Neural progenitor cell (in vitro differentiated cells): Measurements from ENCODE around the gene AASDH.

Experiments
- EZH2phosphoT487 ChIP-seq: fragments of 200-600 bp; sonication (generic); IDR thresholded peaks from 2 replicates; pipeline ENCODE4 v1.6.1; 2017; ENCODE audit warnings: antibody characterized with exemption
- TF ChIP-seq, protein P1 (sequence below): fragments of 200-600 bp; sonication (generic); IDR thresholded peaks from 2 replicates; pipeline ENCODE4 v1.5.1; 2017; ENCODE audit warnings: antibody characterized with exemption, mild to moderate bottlenecking

DNA sequence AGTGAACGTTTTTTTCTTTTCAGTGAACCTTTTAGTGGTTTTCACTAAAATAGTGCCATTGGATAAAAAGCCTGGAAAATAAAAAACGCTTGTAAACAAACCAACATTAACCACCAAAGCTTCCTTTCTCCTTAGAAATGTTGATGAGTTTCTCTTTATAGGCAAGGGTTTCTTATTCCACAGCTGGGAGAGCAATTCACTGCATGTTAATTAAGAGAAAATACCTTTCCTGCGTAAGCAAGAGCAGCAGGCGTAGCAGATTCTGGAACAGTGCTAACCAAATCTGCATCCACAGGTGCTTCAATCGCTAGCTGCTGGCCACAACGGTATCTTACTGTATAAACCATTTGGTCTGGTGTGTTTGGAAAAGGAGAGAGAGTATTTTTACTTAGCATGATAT, 13.3 kb upstream of the AASDH start:
- TF ChIP-seq, protein P1, sequence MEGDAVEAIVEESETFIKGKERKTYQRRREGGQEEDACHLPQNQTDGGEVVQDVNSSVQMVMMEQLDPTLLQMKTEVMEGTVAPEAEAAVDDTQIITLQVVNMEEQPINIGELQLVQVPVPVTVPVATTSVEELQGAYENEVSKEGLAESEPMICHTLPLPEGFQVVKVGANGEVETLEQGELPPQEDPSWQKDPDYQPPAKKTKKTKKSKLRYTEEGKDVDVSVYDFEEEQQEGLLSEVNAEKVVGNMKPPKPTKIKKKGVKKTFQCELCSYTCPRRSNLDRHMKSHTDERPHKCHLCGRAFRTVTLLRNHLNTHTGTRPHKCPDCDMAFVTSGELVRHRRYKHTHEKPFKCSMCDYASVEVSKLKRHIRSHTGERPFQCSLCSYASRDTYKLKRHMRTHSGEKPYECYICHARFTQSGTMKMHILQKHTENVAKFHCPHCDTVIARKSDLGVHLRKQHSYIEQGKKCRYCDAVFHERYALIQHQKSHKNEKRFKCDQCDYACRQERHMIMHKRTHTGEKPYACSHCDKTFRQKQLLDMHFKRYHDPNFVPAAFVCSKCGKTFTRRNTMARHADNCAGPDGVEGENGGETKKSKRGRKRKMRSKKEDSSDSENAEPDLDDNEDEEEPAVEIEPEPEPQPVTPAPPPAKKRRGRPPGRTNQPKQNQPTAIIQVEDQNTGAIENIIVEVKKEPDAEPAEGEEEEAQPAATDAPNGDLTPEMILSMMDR: no peak
- TF ChIP-seq EZH2phosphoT487: no peak
